HUDEP-2 (cell line): ENCODE results near the gene BACE1.
"Not testable (repeated sequence)": the region's sequence is repeated elsewhere in the genome, so short reads cannot be mapped to it uniquely, and the experiment has no call there.

Experiments
- DNase-seq, 76 experiments: peaks; one replicate each; lab custom pipeline; 2025; ENCODE audit not compliant: unreplicated experiment in 76 of 76; lab: John Stamatoyannopoulos, UW

BACE1 gene

GRCh38 chr11:117316197-117316961, at the start of gene BACE1:
TSS of gene BACE1 (minus strand) at chr11:117316256. CDS start at chr11:117315795, 461 bp downstream.
- peak in 13 of 76 experiments; percentile 6 to 30 (median 19) for DNase-seq

GRCh38 chr11:117361432-117361831, 45.4 kb upstream of the BACE1 start:
- DNase-seq = no peak

- no peak for DNase-seq
These were observed 40.3 kb upstream of the BACE1 start for GRCh38 chr11:117356126-117356890.

- no peak for DNase-seq
These were observed 38.5 kb upstream of the BACE1 start for GRCh38 chr11:117354550-117354949.

- DNase-seq = no peak
These were observed 29.0 kb upstream of the BACE1 start for GRCh38 chr11:117345039-117345438.

DNA sequence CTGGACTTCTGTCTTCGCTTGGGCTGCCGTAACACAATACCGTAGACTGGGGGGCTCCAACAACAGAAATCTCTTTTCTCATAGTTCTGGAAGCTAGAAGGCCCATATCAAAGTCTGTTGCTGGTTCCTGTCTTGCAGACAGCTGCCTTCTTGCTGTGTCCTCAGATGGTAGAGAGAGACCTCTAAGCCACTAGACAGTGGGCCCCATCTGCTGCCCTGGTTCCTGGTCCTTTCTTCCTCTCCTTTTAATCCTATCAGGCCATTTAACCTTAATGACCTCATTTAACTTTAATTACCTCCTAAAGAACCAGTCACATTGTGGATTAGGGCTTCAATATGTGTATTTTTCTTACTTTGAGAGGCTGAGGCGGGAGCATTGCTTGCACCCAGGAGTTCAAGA, 21.0 kb upstream of the BACE1 start:
- no peak for DNase-seq

DNA sequence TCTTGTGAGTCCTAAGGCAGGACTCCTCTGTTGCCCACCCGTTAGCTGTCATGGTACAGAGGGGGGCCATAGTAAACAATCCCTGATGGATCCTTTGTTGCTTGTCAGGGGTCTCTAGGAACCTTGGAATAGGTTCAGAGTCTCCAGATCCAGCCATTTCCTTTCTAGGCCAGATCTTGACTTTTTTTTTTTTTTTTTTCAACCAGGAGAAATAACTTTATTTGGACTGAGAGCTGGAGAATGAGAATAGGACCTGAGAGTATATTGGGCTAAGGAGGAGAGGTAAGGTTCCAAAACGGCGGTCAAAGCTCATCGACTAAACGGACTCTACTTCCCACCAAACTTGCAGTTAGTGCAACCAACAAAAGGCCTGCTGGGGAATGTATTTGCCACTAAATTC, 19.3 kb upstream of the BACE1 start:
- DNase-seq = no peak

- DNase-seq = no peak
These were observed 18.8 kb upstream of the BACE1 start for GRCh38 chr11:117334896-117335295.

DNA sequence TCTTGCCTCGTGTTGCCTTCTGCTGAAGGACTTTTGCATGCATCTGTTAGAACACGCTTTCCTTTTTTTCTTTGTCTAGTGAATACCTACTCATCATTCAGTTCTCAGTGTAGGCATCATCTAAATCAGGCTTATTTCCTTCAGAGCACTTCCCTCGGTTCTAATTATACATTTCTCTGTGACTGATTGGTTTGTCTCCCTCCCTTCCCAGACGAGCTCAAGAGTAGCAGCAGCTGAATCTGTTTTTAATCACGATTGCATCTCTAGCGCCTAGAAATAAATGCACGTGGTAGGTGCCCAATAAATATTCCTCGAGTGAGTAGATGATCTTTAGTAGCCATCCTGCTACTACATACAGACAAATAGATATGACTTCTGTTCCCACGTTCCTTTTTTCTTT, 17.9 kb upstream of the BACE1 start:
- no peak for DNase-seq

DNA sequence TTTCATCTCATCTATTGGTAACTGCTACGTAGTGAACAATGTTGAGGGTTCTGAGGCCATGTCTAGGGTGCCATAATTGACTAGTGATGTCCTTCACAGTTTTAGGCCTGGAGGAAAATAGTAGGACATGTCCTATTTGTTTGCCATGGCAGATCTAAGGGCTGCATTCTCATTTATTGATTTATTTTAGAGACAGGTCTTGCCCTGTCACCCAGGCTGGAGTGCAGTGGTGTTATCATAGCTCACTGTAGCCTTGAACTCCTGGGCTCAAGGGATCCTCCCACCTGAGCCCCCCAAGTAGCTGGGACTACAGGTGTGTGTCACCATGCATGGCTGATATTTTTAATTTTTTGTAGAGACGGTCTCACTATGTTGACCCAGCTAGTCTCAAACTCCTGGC, 16.8 kb upstream of the BACE1 start:
- no peak for DNase-seq

DNA sequence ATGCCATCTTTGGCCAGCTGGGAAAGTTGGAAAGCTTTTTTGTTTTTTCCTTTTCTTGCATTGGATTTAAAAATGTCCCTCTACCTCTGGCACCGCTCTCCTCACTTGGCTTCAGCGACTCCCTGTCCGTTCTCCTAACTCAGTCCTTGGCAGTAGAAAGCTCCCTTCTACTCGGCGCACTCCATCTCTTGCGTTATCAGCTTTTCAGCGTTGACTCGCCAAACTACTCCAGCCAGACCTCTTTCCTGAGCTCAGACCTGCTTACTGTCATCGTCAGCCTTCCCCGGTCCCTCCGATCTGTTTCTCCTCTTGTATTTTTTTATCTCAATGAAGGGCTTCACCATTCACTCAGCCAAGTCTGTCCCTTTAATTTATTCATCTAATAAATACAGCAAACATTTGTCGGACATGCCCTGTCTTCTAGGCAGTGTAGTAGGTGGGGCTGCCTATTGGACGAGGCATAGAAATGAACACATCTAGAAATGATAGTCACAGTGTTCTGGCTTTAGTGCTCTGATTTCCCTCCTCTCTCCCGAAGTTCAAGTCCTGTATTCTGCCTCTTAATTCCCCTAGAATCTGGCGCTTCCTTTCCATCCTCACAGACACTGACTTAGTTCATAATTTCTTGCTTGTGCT, 12.4 kb upstream of the BACE1 start:
- peak in 22 of 76 experiments; percentile 4 to 60 (median 36) for DNase-seq

DNA sequence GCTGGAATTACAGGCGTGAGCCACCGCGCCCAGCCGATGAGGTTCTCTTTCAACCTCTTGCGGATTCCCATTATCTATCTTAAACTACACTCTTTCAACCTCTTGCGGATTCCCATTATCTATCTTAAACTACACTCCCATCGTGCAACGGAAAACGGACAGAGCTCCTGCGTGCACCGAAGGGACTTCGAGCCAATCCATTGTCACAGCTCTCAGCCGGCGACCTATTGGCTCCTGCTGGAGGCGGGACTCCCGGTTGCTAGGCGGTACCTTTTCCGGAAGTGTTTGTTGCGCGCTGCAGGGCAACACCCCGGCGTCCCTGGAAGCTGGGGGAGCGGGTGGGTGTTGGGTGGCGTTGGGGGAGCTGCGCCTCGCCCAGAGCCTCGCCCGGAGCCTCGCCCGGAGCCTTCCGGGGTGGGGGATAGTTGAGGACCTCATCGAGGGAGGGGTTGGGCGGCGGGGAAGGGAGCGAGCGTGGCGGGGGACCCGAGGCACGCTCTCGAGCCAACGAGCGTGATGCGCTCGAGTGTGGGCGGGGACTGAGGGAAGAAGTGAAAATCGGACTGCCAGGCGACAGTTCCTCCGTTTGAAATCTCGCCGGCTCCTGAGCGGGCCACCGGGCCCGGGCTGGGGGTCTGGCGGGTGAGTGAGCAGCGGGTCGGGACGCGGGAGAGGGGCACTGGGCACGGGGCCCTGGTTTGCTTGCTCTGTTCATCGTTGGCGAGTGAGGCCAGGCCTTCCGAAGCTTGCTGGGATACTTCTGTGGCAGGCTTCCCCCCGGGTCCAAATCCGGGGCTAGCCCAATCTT, 11.7 kb upstream of the BACE1 start, which contains the start of gene CEP164:
Gene CEP164, plus strand, starts transcription at position 288 of the 808 bp plus-strand sequence. CDS start 10,733 bp downstream, outside the sequence.
- peak; percentile 35 to 98 (median 94) for DNase-seq

DNA sequence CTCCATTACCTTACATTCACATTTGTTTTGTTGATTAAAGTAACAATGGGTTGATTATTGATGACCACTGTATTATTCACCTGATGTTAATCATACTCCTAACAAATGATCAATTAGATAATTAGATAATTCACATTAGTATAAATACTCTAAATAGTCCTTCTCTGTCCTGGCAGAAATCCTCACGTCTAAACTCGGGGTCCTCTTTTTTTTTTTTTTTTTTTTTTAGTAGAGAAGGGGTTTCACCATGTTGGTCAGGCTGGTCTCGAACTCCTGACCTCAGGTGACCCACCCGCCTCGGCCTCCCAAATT, 11.2 kb upstream of the BACE1 start:
- not testable (repeated sequence) for DNase-seq

GRCh38 chr11:117319214-117319840, 3.3 kb upstream of the BACE1 start:
- DNase-seq = no peak

GRCh38 chr11:117318738-117319137, 2.7 kb upstream of the BACE1 start:
- DNase-seq = no peak

- peak in 1 of 76 experiments; percentile 13 for DNase-seq
These were observed 515 bp downstream of the BACE1 start for GRCh38 chr11:117315285-117316196.

- no peak for DNase-seq
These were observed 1.2 kb downstream of the BACE1 start for GRCh38 chr11:117314840-117315239.

GRCh38 chr11:117313828-117314768, 2.0 kb downstream of the BACE1 start:
- no peak for DNase-seq
